ENCODE data around the gene HOXA1.

GRCh38 chr7:27112361-27112760 is 16.6 kb upstream of the HOXA1 start:
- TF ChIP-seq REST (IDR thresholded peaks at IDR 0.05; ENCODE audit: insufficient read depth in 1 of 2, low read depth in 2 of 2, low read length in 1 of 2) (no peak), CTCF (IDR thresholded peaks at IDR 0.05) (no peak), POLR2AphosphoS5 (IDR thresholded peaks at IDR 0.05; ENCODE audit: low read depth, low read length) (no peak), TCF7L2 (IDR thresholded peaks at IDR 0.05; ENCODE audit: low read depth, low read length) (no peak), SIN3A (IDR thresholded peaks at IDR 0.05; ENCODE audit: borderline replicate concordance, insufficient read depth, low read depth, low read length) (no peak)
